IMR-90 (cell line): ENCODE measurements around the gene KRT37. TPM values are rescaled to one million over a fixed set of nuclear protein-coding genes. Genes with fewer than 3 reads are reported as not detected.

Experiments
- ATAC-seq: fragments of 200-7000 bp; cut with Tn5 transposase; 2 replicates; pipeline ENCODE4 v1.9.1; 2020; ENCODE audit warnings: low read depth, mild to moderate bottlenecking, moderate library complexity
- BruUV-seq: library from RNA; stranded (reverse); fragments of 400-500 nt; replicated peaks from 2 replicates; lab custom pipeline; 2021; lab: Mats Ljungman, UMichigan
- CTCF ChIA-PET: fragments of 300-600 bp; formaldehyde crosslinking; extraction: SDS; loops from one replicate; lab custom pipeline; 2021; ENCODE audit warnings: antibody characterized with exemption; lab: Yijun Ruan, JAX
- POLR2A ChIA-PET: fragments of 300-600 bp; sonication (Branson Sonifier 250); formaldehyde crosslinking; loops from one replicate; lab custom pipeline; 2022; ENCODE audit warnings: antibody characterized with exemption; ENCODE audit not compliant: unreplicated experiment; lab: Charles Lee
- DNase-seq: peaks from one replicate; pipeline ENCODE4 v3.0.0; 2013
- H2AFZ ChIP-seq: replicated peaks from 2 replicates; pipeline ENCODE3; 2013; ENCODE audit warnings: low read length, mild to moderate bottlenecking; ENCODE audit not compliant: poor library complexity
- H2AK5ac ChIP-seq: 2 replicates; pipeline ENCODE4 v1.6.1; 2013; ENCODE audit warnings: low read depth, low read length, inconsistent platforms
- H2AK9ac ChIP-seq: replicated peaks from 2 replicates; pipeline ENCODE3; 2013; ENCODE audit warnings: mild to moderate bottlenecking, low read depth, low read length, moderate library complexity; ENCODE audit not compliant: poor library complexity
- H2BK120ac ChIP-seq: 2 replicates; pipeline ENCODE4 v1.6.1; 2013; ENCODE audit warnings: low read depth, low read length, inconsistent platforms
- H2BK15ac ChIP-seq: 3 replicates; pipeline ENCODE4 v1.6.1; 2013; ENCODE audit warnings: low read depth, low read length, inconsistent platforms
- H2BK20ac ChIP-seq: 2 replicates; pipeline ENCODE4 v1.6.1; 2013; ENCODE audit warnings: low read depth, mild to moderate bottlenecking, inconsistent platforms, low read length, moderate library complexity
- H2BK5ac ChIP-seq: 2 replicates; pipeline ENCODE4 v1.6.1; 2013; ENCODE audit warnings: mild to moderate bottlenecking, low read depth, low read length, inconsistent platforms; ENCODE audit not compliant: poor library complexity, severe bottlenecking
- H3K14ac ChIP-seq: replicated peaks from 2 replicates; pipeline ENCODE4 v1.6.1; 2013; ENCODE audit warnings: low read depth, low read length, inconsistent platforms
- H3K18ac ChIP-seq: 2 replicates; pipeline ENCODE4 v1.6.1; 2013; ENCODE audit warnings: low read depth, low read length, control low read depth
- H3K23ac ChIP-seq: 2 replicates; pipeline ENCODE4 v1.6.1; 2013; ENCODE audit warnings: low read depth, low read length, inconsistent platforms
- H3K27ac ChIP-seq: 2 replicates; pipeline ENCODE4 v1.5.1; 2013; ENCODE audit warnings: mild to moderate bottlenecking, control low read depth, low read length; ENCODE audit not compliant: insufficient read depth
- H3K27me3 ChIP-seq: 2 replicates; pipeline ENCODE4 v1.6.1; 2013; ENCODE audit warnings: low read length; ENCODE audit not compliant: control insufficient read depth, insufficient read depth
- H3K36me3 ChIP-seq: 2 replicates; pipeline ENCODE4 v1.6.1; 2013; ENCODE audit warnings: low read length, mixed read lengths; ENCODE audit not compliant: control insufficient read depth, insufficient read depth
- H3K4ac ChIP-seq: 2 replicates; pipeline ENCODE4 v1.6.1; 2013; ENCODE audit warnings: low read depth, low read length, inconsistent platforms
- H3K4me1 ChIP-seq: 2 replicates; pipeline ENCODE4 v1.6.1; 2013; ENCODE audit warnings: low read length, mixed read lengths; ENCODE audit not compliant: control insufficient read depth, insufficient read depth
- H3K4me2 ChIP-seq: 2 replicates; pipeline ENCODE4 v1.6.1; 2013; ENCODE audit warnings: low read depth, mild to moderate bottlenecking, control low read depth, low read length, moderate library complexity
- H3K4me3 ChIP-seq: 2 replicates; pipeline ENCODE4 v1.5.1; 2013; ENCODE audit warnings: low read depth, mild to moderate bottlenecking, control low read depth, low read length, moderate library complexity; ENCODE audit not compliant: insufficient read depth
- H3K56ac ChIP-seq: 2 replicates; pipeline ENCODE4 v1.6.1; 2013; ENCODE audit warnings: low read length, inconsistent platforms; ENCODE audit not compliant: insufficient read depth; ENCODE audit errors: extremely low read depth
- H3K79me1 ChIP-seq, 2 experiments: 2 replicates each; pipeline ENCODE4 v1.6.1; 2013; ENCODE audit warnings: low read length in 2 of 2, inconsistent platforms in 1 of 2, low read depth in 1 of 2
- H3K9ac ChIP-seq: 2 replicates; pipeline ENCODE4 v1.6.1; 2013; ENCODE audit warnings: low read depth, low read length, control low read depth
- H3K9me1 ChIP-seq: 2 replicates; pipeline ENCODE4 v1.6.1; 2013; ENCODE audit warnings: low read length, inconsistent platforms; ENCODE audit not compliant: insufficient read depth
- H3K9me3 ChIP-seq: 2 replicates; pipeline ENCODE4 v1.6.1; 2013; ENCODE audit warnings: low read length; ENCODE audit not compliant: control insufficient read depth, insufficient read depth
- H4K20me1 ChIP-seq: 2 replicates; pipeline ENCODE4 v1.6.1; 2013; ENCODE audit warnings: low read length, inconsistent platforms; ENCODE audit not compliant: insufficient read depth
- H4K5ac ChIP-seq: 2 replicates; pipeline ENCODE4 v1.6.1; 2013; ENCODE audit warnings: mild to moderate bottlenecking, low read depth, low read length, control low read depth
- H4K8ac ChIP-seq, 2 experiments: 2 replicates each; pipeline ENCODE4 v1.6.1; 2013; ENCODE audit warnings: low read depth in 2 of 2, low read length in 2 of 2, control low read depth in 1 of 2, inconsistent platforms in 1 of 2
- H4K91ac ChIP-seq: 2 replicates; pipeline ENCODE4 v1.6.1; 2013; ENCODE audit warnings: low read depth, low read length, inconsistent platforms; ENCODE audit not compliant: insufficient read depth
- FOS ChIP-seq: fragments of 150-350 bp; IDR thresholded peaks from 2 replicates; pipeline ENCODE4 v1.6.1; 2016; ENCODE audit warnings: low read depth, low read length
- MAFK ChIP-seq: IDR thresholded peaks from 2 replicates; pipeline ENCODE4 v1.6.1; 2012; ENCODE audit warnings: low read depth, low read length, improper control_type of control experiment
- MAZ ChIP-seq: IDR thresholded peaks from 2 replicates; pipeline ENCODE4 v1.6.1; 2012; ENCODE audit warnings: low read depth, mild to moderate bottlenecking, low read length, improper control_type of control experiment, moderate library complexity, borderline replicate concordance
- POLR2A ChIP-seq: IDR thresholded peaks from 2 replicates; pipeline ENCODE4 v1.6.1; 2012; ENCODE audit warnings: mild to moderate bottlenecking, low read depth, low read length
- RAD21 ChIP-seq: IDR thresholded peaks from 2 replicates; pipeline ENCODE4 v1.6.1; 2012; ENCODE audit warnings: low read length, improper control_type of control experiment
- SMC3 ChIP-seq: fragments of 150-350 bp; IDR thresholded peaks from 2 replicates; pipeline ENCODE4 v1.6.1; 2016; ENCODE audit warnings: low read depth, mild to moderate bottlenecking, antibody characterized with exemption, low read length, moderate library complexity
- WGBS, 2 experiments: methylation state at CpG; one replicate each; pipeline versions ENCODE4 v1.1.5 to v1.1.7; 2013; ENCODE audit warnings: missing lambda C conversion rate in 2 of 2; ENCODE audit not compliant: insufficient read length in 1 of 2; ENCODE audit errors: extremely low coverage in 2 of 2; 5-methylcytosine and 5-hydroxymethylcytosine counted together
- dilution Hi-C: fragments of 300-500 bp; cut with HindIII; formaldehyde crosslinking; loops from one replicate; pipeline ENCODE4 v1.14.3; 2018; ENCODE audit warnings: low sequenced_read_pairs; ENCODE audit not compliant: unreplicated experiment
- in situ Hi-C: fragments of 300-500 bp; cut with MboI; formaldehyde crosslinking; loops from 3 replicates; pipeline ENCODE4 v1.14.3; 2019; ENCODE audit warnings: low sequenced_read_pairs, inconsistent platforms, mixed read lengths
- intact Hi-C: fragments of 100-400 bp; cut with micrococcal nuclease; formaldehyde crosslinking; loops from 2 replicates; pipeline ENCODE4 v1.10.0; 2022
- polyA plus RNA-seq, 3 experiments: library from polyadenylated mRNA; depleted of rRNA; stranded (reverse); fragments of >200 nt; gene quantifications; 2 replicates each; pipeline ENCODE4 v1.2.3, GENCODE V29; 2012; ENCODE audit warnings: low replicate concordance in 1 of 3
- total RNA-seq: library from RNA; depleted of rRNA; stranded (reverse); fragments of >200 nt; gene quantifications from 2 replicates; pipeline ENCODE4 v1.2.3, GENCODE V29; 2012

The KRT37 gene
- total and polyA plus RNA-seq, 2 of the 4 experiments (the other 2 are of a cell fraction) = not detected

- no peaks in the 10 kb centered on the region for H3K27me3 ChIP-seq
- H2AK5ac ChIP-seq = peak overlapping the region; percentile 52
- in situ Hi-C loops (no loop called here), intact Hi-C loops (no loop called here), dilution Hi-C loops (no loop called here)
- H3K23ac ChIP-seq = no peak overlapping the region
- peak overlapping the region; percentile 51 for H4K91ac ChIP-seq
- peak overlapping the region; percentile 18; the same call in 1 of the 2 replicates for H3K18ac ChIP-seq
- H3K27ac ChIP-seq = no peak overlapping the region
- H3K4me2 ChIP-seq = no peak overlapping the region
- H3K56ac ChIP-seq = no peak overlapping the region; the same call in 1 of the 2 replicates
- no TSS peak for BruUV-seq
- peaks cover 23% of the 10 kb centered on the region for H3K4me1 ChIP-seq
- no peaks in the 10 kb centered on the region for H4K20me1 ChIP-seq
- H2AK9ac ChIP-seq = no peak overlapping the region
- H3K9ac ChIP-seq = no peak overlapping the region
- no peaks in the 10 kb centered on the region for H3K9me3 ChIP-seq
- ATAC-seq (no peak), DNase-seq (peak; percentile 12)
- WGBS, 2 experiments = 100% methylated on average over 1 of the region's 5 CpGs; no CpG with 5 or more reads in 1 of the 2 experiments
- TF ChIP-seq RAD21 = no peak
- TF ChIP-seq POLR2A = no peak
- TF ChIP-seq FOS = no peak
- TF ChIP-seq SMC3 = no peak
- TF ChIP-seq MAZ = no peak
- no peak for TF ChIP-seq MAFK
- H3K4ac ChIP-seq = peak overlapping the region; percentile 42
- H3K36me3 ChIP-seq = no peaks in the 10 kb centered on the region
- peak overlapping the region; percentile 77; the same call in 2 of the 3 replicates for H2BK15ac ChIP-seq
- peak overlapping the region in 1 of 2 experiments; percentile 44; a peak in 1 of 4 replicates for H4K8ac ChIP-seq
- no peak overlapping the region; the same call in 1 of the 2 replicates for H3K14ac ChIP-seq
- H2BK120ac ChIP-seq = peak overlapping the region; percentile 86
- peak overlapping the region; percentile 35 for H2BK20ac ChIP-seq
- no peak overlapping the region for H4K5ac ChIP-seq
- ChIA-PET CTCF (interaction anchor here (1.4 to 1.5 kb wide), 2 partner anchors 235 to 249 kb away, joined by 3 to 4 read pairs; no protein-coding TSS in a partner anchor), POLR2A (no interaction called here)
- no peak overlapping the region for H3K4me3 ChIP-seq
- H2AFZ ChIP-seq = no peak overlapping the region
- H3K79me1 ChIP-seq = no peaks in the 10 kb centered on the region
- peaks cover 21% of the 10 kb centered on the region for H3K9me1 ChIP-seq
- peak overlapping the region; percentile 21 for H2BK5ac ChIP-seq
These were observed 10.9 kb downstream of the KRT37 start for GRCh38 chr17:41413353-41413957.
